GM20431 (cell line): Measurements from ENCODE around the gene ADAM10.

ENCODE experiments used
- in situ Hi-C: fragments of 300-500 bp; cut with MseI, MboI; formaldehyde crosslinking; loops from one replicate; pipeline ENCODE4 v1.15.0; 2020; ENCODE audit warnings: low sequenced_read_pairs; ENCODE audit not compliant: unreplicated experiment

ADAM10 gene

DNA sequence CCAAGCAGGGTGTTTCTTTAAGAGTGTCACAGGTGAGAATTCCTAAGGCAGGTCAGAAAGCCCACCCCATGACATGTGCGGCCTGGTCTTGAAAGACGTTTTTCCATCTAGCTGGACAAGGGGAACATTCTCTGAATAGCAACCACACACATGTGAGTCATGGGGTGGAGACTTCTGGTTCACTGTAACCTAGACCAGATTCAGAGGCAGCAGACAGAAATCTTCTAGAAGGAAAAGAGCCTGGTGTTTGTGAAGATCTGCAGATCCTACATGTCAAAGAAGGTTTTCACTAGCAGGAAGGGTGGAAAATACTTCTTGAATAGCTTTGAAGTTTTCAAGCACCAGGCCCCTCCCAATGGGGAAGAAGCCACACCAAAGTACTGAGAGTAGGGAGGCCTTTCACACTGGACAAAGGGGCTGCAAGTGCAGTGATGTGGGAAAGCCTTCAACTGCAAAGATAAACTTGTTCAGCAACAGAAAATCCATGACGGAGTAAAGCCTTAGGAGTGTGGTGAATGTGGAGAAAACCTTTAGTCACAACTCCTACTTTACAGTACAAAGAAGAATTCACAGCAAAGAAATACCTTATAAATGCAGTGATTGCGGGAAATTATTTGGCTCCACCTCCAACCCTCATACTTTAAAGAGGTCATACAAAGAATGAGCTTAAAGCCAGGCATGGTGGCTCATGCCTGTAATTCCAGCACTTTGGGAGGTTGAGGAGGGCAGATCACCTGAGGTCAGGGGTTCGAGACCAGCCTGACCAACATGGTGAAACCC is 17.6 kb downstream of the ADAM10 start:
- in situ Hi-C loops, result no loop called here

DNA sequence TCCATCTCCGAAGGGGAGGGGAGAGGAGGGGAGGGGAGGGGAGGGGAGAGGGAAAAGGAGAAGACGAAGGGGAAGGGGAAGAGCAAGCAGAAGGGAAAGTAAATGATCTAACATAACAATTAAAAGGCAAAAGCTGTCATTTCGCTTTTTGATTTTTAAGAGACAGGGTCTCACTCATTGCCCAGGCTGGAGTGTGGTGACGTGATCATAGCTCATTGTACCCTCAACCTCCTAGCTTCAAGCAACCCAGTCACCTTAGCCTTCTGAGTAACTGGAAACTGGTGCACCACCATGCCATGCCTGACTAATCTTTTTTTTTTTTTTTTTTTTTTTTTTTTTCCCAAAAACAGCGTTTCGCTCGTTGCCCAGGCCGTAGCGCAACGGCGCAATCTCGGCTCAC is 22.6 kb downstream of the ADAM10 start:
- in situ Hi-C loops, result no loop called here

DNA sequence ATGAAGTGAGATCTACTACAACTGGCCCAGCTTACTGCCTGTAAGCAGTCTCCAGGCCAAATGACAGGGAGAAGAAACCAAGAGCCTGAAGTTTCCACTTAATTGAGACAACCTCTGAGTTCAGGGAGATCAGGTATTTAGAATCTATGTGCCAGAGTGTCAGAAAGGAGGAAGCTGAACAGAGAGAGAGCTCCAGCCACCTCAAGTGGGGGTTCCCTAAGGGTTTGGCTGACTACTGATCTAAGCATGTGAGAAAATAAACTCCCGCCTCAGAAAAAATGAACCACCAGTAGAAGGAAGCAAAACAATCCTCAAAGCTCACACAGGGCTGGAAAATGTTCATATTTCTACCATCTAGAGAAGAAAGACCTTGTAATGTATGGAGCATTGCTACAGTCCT is 25.0 kb downstream of the ADAM10 start:
- in situ Hi-C loops, result no loop called here

DNA sequence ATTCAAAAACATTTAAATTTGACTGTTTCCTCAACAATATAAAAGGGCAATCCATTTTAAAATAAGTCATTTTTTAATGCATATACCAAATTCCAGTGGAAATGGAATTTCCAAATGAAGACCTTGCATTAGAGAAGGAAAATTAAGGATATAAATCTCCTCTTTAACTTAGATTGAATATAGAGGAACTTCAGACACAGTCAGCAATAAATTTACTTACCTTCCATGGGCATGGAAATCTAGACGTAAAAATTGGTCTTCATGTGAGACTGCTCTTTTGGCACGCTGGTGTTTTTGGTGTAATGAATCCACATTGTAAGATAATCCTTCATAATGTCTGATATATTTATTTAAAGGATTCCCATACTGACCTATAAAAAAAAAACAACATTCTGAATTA is 32.1 kb downstream of the ADAM10 start:
- in situ Hi-C loops, result no loop called here

DNA sequence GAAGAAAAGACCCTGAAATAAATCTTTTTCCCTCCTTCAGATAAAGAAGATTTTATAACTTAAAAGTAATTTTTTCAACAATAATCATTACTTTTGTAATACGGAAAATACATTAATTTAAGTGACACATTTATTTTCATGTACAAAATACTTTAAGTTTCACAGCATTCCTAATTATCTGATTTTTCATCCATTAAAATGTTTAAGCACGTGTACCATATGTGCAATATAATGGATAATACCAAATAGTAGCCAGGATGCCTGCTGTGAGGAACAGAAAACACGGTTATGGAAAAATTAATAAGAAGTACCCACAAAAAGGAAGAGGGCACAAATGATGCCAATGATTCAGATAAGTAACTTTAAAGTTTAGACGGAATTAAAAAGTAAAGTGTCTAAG is 33.5 kb downstream of the ADAM10 start:
- in situ Hi-C loops, result no loop called here

DNA sequence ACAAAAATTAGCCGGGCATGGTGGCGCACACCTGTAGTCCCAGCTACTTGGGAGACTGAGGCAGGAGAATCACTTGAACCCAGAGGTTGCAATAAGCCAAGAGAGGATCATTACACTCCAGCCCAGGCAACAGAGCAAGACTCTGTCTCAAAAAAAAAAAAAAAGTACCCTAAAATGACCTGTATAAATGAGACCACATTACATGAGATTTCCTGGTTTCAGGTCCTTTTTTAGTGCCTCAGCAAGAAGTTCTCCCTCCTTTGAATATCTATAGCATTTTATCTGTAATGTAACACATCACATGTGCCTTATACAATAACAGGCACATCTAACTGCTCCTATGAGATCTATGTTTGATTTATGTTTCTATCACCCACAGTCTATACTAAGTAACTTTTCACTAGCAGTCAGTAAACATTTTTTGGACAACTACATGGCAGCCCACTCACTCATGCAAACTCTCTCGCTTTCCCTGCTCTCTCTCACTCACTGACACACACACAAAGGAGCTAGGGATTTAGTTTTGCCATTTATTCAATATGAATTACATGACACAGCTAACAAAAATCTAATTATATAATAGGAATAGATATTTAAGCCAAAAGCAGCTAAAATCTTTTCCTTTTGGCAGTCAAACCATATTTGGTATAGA is 34.1 kb downstream of the ADAM10 start:
- in situ Hi-C loops, result no loop called here

DNA sequence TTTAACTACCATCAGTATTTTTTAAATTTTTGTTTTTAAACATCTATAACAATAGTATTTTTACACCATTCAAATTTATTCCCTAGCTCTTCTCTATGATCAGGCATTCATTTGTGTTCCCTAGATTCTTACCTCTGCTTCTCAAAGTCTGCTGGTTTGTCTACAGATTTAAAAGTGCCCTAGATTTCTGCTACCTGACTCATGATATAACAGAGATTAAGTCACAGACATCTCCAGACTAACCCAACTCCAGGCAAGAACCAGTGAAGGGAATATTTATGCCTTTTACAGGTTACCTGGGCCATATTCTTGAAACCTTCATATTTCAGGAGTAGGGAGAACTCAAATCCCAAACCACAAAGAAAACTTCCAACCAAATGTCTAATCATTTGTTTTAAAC is 38.8 kb downstream of the ADAM10 start:
- in situ Hi-C loops, result no loop called here

DNA sequence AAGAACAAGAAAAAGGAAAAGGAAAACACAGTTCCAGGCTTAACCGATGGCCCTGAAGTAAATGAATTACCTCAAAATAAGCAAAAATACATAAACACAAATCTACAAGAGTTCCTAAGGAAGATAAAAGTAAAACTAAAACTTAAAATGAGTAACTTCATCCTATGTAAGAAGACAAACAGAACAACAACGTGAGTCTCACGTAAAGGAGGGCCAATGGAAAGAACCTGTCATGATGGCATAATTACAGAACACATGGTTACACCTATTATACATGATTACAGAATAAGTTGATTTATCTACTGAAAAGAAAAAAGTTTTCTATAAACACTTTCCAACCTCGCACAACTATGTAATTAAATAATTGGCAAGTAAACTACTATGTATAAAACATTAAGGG is 42.1 kb downstream of the ADAM10 start:
- in situ Hi-C loops, result no loop called here

DNA sequence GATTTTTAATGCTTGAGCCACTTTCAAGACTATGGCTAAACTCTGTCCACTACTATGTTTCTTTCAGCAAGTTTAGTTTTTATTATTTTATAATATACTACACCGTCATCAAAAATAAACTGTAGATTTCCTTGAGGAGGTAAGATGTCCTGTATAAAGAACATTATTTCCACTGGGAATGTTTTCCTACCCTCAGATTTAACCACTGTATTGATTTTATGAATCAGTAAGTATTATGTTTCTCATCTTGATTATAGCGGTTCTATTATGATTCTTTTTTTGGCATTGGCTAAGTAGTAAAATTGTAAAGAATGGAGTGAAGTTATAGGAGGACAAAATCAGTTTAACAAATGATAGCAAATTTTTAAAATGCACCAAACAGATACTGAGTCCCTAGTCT is 44.4 kb downstream of the ADAM10 start:
- in situ Hi-C loops, result no loop called here

DNA sequence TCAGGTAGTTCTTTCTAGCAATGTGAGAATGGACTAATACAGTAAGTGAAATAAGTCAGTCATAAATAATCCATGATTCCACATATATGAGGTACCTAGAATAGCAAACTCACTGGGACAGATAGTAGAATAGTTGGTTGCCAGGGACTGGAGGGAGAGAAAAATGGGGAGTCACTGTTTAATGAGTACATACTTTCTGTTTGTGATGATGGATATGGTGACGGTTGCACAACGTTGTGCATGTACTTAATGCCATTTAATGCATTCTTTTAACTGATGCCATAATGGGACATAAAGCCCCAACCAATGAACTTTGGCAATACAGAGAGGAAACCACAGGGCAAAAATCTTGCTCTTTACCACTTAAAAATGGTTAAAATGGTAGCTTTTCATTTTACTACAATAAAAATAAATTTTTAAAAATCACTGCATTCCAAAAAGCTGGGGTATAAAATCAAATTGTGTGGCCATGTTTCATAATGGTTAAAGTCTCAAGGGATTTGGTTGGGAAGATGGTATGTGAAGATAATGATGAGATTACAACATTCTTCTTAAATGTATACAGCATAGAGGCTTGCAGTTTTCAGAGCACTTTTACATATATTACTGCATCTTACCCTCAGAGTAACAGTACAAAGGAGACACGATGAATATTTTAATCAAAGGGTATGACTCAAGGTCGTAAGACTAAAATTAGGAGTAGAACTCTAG is 45.2 kb downstream of the ADAM10 start:
- in situ Hi-C loops, result no loop called here

DNA sequence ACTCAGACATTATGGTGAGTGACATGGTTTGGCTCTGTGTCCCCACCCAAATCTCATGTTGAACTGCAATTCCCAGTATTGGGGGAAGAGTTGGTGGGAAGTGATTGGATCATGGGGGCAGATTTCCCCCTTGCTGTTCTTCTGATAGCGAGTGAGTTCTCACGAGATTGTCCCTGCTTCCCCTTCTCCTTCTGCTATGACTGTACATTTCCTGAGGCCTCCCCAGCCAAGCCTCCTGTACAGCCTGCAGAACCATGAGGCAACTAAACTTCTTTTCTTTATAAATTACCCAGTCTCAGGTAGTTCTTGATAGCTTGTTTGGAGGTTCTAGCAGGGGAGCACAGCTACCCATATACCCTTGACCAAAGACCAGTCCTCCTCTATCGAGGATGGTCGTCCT is 45.9 kb downstream of the ADAM10 start:
- in situ Hi-C loops, result no loop called here

DNA sequence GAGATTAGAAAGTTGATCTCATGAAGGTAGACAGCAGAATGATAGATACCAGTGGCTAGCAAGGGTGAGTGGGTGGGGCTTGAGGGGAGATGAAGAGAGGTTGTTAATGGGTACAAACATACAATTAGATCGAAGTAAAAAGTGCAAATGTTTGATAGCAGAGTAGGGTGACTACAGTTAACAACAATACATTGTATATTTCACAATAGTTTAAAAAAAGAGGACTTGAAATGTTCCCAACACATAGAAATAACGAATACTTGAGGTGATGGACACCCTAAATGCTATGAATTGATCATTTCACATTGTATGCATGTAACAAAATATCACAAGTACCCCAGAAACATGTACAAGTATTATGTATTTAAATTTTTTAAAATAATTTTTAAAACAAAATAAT is 47.3 kb downstream of the ADAM10 start:
- in situ Hi-C loops, result no loop called here

DNA sequence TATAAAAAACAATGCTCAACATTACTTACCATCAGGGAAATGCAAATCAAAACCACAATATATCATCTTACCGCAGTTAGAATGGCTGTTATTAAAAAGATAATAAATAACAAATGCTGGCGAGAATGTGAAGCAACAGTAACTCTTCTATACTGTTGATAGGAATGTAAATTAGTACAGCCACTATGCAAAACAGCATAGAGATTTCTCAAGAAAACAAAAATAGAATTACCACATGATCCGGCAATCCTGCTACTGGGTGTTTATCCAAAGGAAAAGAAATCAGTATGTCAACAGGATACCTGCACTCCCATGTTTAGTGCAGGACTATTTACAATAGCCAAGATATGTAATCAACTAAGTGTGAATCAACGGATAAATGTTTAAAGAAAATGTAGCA is 48.1 kb downstream of the ADAM10 start:
- in situ Hi-C loops, result no loop called here

DNA sequence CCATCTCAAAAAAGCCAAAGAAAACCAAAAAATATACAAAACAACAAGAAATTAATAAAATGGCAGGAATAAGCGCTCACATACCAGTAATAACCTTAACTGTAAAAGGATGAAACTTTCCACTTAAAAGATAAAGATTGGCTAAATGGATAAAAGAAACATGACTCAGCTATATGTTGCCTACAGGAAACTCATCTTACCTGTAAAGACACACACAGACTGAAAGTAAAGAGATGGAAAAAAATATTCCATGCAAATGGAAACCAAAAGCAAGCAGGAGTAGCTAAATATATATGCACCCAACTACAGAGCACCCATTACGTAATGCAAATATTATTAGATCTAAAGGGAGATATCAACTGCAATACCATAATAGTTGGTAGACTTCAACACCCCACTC is 49.7 kb downstream of the ADAM10 start:
- in situ Hi-C loops, result no loop called here

DNA sequence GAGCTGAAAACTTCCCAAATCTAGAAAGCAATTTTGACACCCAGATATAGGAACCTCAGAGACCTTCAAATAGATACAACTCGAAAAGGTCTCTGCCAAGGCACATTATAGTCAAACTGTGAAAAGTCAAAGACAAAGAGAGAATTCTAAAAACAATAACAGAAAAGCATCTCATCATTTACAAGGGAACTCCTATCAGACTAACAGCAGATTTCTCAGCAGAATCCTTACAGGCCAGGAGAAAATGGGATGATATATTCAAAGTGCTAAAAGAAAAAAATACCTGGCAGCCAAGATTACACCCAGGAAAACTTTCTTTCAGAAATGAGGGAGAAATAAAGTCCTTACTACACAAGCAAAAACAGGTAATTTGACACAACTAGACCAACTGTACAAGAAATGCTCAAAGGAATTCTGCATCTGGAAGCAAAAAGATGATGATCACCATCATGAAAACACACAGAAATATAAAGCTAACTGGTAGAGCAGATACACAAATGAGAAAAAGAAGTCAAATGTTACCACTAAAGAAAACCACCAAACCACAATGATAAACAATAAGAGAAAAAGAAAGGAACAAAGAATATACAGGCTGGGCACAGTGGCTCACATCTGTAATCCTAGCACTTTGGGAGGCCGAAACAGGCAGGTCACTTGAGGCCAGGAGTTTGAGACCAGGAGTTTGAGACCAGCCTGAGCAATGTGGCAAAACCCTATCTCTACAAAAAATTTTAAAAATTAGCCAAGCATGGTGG is 50.4 kb downstream of the ADAM10 start:
- in situ Hi-C loops, result no loop called here

DNA sequence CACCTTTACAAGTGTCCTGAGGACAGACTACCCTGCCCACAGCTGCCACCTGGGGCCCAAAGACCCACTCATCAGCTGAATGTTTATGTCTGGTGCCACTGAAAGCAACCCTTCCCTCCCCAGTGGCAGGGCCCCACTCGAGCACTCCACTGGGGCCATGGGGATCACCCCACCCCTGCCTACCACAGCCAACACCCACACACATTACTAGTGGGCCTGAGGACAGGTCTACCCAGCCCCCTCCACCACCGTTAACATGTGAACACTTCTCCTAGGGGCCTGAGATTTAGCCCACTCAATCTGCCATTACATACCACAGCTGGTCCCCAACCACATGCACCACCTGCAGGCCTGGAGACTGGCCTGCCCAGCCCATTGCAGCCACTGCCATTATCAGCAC is 52.3 kb downstream of the ADAM10 start:
- in situ Hi-C loops, result no loop called here

DNA sequence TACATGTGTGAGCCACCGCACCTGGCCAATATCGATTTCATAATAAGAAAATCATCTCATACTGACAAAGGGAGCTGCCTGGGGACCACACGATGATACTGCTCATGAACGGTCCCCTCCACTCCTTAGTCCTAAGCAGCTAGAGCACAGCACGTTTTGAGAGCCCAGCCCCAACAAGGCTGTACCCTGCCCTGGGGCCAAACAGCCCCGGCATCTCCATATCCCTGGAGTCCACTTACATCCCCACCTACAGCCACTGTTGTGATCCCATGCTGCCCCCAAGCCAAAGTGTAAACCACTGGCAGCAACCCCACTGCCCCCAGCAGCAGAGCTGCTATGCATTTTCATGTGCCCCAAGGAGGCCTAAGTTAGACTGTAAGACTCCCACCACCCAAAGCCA is 52.8 kb downstream of the ADAM10 start:
- in situ Hi-C loops, result no loop called here

DNA sequence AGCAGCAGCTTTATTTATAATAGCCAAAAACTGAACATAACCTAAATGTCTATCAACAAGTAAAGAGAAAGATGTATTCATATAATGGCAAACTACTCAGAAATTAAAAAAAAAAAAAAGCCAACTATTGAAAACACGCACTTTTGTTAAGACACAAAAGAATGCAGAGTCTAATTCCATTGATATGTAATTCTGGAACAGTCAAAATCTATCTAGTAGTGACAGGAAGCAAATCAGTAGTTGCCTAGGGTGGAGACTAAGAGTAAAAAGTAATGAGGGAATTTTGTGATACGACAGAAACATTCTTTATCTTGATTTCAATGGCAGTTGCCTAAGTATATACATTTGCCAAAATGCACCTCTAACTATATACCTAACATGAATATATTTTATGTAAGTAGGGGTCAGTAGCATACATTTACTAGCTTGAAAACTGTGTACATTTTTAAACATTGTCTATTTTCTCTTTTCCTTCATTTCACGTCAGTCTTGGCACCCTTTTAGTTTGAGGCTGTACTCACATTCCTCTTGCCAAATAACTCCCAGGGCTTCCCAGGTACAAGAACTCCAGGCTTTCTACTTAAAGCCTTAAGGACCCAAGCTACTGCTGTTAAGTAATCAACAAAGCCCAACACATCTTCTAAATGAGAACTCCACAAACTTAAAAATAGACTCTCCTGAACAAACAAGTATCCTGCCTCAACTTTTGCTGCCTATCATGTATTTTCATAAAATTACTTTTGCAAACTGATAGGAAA is 54.7 kb downstream of the ADAM10 start:
- in situ Hi-C loops, result no loop called here

DNA sequence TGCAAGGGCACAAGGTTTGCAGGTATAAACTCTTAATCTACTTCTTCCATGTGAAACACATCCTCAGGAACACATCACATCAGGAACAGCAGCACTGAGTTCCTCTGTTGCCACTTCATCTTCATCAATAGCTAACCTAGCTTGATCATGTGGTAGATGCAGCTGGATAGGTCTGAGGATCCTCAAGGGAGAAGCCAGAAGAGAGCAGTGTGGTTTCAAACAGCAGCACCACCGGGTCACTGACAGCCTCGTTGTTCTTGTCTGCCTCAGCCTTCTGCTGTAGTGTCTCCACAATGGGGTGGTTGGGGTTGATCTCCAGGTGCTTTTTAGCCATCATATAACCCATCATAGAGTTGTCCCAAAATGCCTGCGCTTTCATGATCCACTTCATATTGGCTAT is 58.8 kb downstream of the ADAM10 start:
- in situ Hi-C loops, result no loop called here

DNA sequence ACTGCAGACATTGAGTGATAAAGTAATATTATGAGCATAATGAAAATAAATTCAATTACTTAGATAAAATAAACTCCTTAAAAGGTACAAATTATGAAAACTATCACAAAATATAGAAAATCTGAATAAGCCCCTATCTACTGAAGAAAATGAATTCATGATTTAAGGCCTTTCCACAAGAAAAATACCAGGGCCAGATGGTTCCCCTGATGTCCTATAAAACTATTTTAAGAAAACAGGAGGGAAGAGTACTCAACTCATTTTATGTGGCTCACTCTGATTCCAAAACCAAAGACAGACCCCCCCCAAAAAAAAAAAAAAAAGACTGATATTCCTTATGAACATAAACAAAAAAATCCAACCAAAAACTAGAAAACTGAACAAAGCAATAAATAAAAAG is 59.9 kb downstream of the ADAM10 start:
- in situ Hi-C loops, result no loop called here
